Esophagus squamous epithelium (tissue), 5 donors: ENCODE results near the gene SGCE. TPM values are rescaled to one million over a fixed set of nuclear protein-coding genes. Genes with fewer than 3 reads are reported as not detected.

Experiments
- DNase-seq: peaks from one replicate; lab custom pipeline; 2025; lab: John Stamatoyannopoulos, UW
- H3K27ac ChIP-seq, 4 donors: fragments of 200-600 bp; sonication (generic); one replicate each; pipeline ENCODE4 v1.5.1; 2016 to 2019; ENCODE audit warnings: mild to moderate bottlenecking in 1 of 4
- H3K27me3 ChIP-seq, 4 donors: fragments of 200-600 bp; sonication (generic); 1 replicate in 3 of 4; 2 replicates in 1 of 4; pipeline versions ENCODE4 v1.5.1 to v1.6.0; 2017 to 2021; ENCODE audit warnings: antibody characterized with exemption in 1 of 4
- H3K36me3 ChIP-seq, 3 donors: fragments of 200-600 bp; sonication (generic); one replicate each; pipeline ENCODE4 v1.5.1; 2016 to 2019
- H3K4me1 ChIP-seq, 3 donors: fragments of 200-600 bp; sonication (generic); one replicate each; pipeline ENCODE4 v1.5.1; 2017 to 2019
- H3K4me3 ChIP-seq, 4 donors: fragments of 200-600 bp; sonication (generic); 1 replicate in 3 of 4; 2 replicates in 1 of 4; pipeline ENCODE4 v1.5.1; 2016 to 2019; ENCODE audit warnings: mild to moderate bottlenecking in 2 of 4, moderate library complexity in 1 of 4
- H3K9me3 ChIP-seq, 3 donors: fragments of 200-600 bp; sonication (generic); one replicate each; pipeline ENCODE4 v1.5.1; 2016 to 2019
- CTCF ChIP-seq, 6 experiments: fragments of 450-650 bp in 4 of 6; fragments of 200-600 bp in 2 of 6; sonication (generic) in 2 of 6; IDR thresholded peaks; one replicate each; pipeline ENCODE4 v1.5.1; 2016 to 2019; ENCODE audit warnings: antibody characterized with exemption in 6 of 6, mild to moderate bottlenecking in 4 of 6, moderate library complexity in 4 of 6
- POLR2A ChIP-seq, 4 donors: fragments of 450-650 bp; IDR thresholded peaks; one replicate each; pipeline ENCODE4 v1.6.1; 2017; ENCODE audit warnings: antibody characterized with exemption in 4 of 4, mild to moderate bottlenecking in 4 of 4, moderate library complexity in 3 of 4
- WGBS, 2 donors: methylation state at CpG; one replicate each; pipeline ENCODE4 v1.1.5; 2018; 5-methylcytosine and 5-hydroxymethylcytosine counted together
- intact Hi-C: fragments of 100-400 bp; cut with DNase I; formaldehyde crosslinking; loops from one replicate; pipeline ENCODE4 v1.15.0; 2022
- total RNA-seq, 4 donors: library from RNA; depleted of rRNA; stranded (reverse); fragments of >200 nt; gene quantifications; one replicate each; pipeline ENCODE4 v1.1.0, GENCODE V29; 2016
- donor health status: DM: yes; HTN: yes; CAD: no.

Gene SGCE
- total RNA-seq, 4 donors from 2014 or later, result 0.38 to 44.8 (median 13.2) TPM

GRCh38 chr7:94676431-94676830 is 20.5 kb upstream of the SGCE start:
- no peaks in the 10 kb centered on the region for H3K4me1 ChIP-seq
- H3K9me3 ChIP-seq, result no peaks in the 10 kb centered on the region
- H3K27me3 ChIP-seq, result no peaks in the 10 kb centered on the region
- no peak overlapping the region for H3K27ac ChIP-seq
- 72 to 76% methylated on average over 3 of the region's 3 CpGs for WGBS, 2 donors
- H3K4me3 ChIP-seq, result no peak overlapping the region
- intact Hi-C loops, result no loop called here
- no peaks in the 10 kb centered on the region for H3K36me3 ChIP-seq
- no peak for TF ChIP-seq POLR2A (IDR thresholded peaks at IDR 0.05)
- no peak for TF ChIP-seq CTCF (IDR thresholded peaks at IDR 0.05)
- no peak for DNase-seq

- Histone ChIP-seq H3K4me1 (no peaks in the 10 kb centered on the region), H3K36me3 (no peaks in the 10 kb centered on the region), H3K27me3 (no peaks in the 10 kb centered on the region), H3K9me3 (no peaks in the 10 kb centered on the region), H3K4me3 (no peak overlapping the region), H3K27ac (no peak overlapping the region)
- WGBS, 2 donors, result 94 to 95% methylated on average over 8 of the region's 8 CpGs
- intact Hi-C loops, result no loop called here
- no peak for DNase-seq
- TF ChIP-seq CTCF (IDR thresholded peaks at IDR 0.05), result no peak
- TF ChIP-seq POLR2A (IDR thresholded peaks at IDR 0.05), result no peak
Observed at GRCh38 chr7:94675356-94675755, 19.4 kb upstream of the SGCE start.

DNA sequence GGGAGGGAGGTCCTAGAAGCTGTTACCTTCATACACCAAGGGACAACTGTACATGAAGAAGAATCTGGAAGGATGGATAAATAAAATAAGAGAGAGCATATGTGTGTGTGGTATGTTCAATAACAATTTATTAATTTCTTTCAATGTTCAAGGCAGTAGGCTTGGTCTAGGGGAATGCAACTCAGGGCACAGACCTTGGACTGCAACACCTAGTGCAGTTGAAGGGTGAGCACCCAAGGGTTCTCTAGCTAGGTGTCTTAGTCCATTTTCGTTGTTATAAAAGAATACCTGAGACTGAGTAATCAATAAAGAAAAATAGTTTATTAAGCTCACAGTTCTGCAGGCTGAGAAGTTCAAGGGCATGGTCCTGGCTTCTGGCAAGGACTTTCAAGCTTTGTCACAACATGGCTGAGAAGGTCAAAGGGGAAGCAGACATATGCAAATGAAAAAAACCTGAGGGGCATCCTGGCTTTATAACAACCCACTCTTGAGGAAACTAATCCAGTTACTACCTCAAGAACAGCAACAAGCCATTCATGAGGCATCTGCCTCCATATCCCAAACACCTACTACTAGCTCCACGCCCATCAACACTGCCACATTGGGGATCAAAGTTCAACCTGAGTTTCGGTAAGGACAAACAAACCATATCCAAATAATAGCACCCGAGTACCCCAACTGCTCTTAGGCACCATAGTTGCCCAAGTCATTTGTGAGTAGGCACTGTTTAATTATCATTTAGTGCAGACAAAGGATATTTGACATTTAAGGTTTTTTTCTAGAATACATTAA is 15.7 kb upstream of the SGCE start:
- no peaks in the 10 kb centered on the region for H3K9me3 ChIP-seq
- intact Hi-C loops, result no loop called here
- TF ChIP-seq CTCF (IDR thresholded peaks at IDR 0.05), result no peak
- H3K27ac ChIP-seq, result no peak overlapping the region
- 69 to 74% methylated on average over 4 of the region's 4 CpGs for WGBS, 2 donors
- H3K36me3 ChIP-seq, result no peaks in the 10 kb centered on the region
- H3K4me1 ChIP-seq, result no peaks in the 10 kb centered on the region
- H3K4me3 ChIP-seq, result no peak overlapping the region
- no peak for DNase-seq
- H3K27me3 ChIP-seq, result no peaks in the 10 kb centered on the region

- intact Hi-C loops, result no loop called here
- 33 to 75% methylated on average over 1 of the region's 1 CpG for WGBS, 2 donors
- DNase-seq, result no peak
- no peak overlapping the region for H3K27ac ChIP-seq
- no peak overlapping the region for H3K4me3 ChIP-seq
- no peaks in the 10 kb centered on the region for H3K4me1 ChIP-seq
- H3K9me3 ChIP-seq, result no peaks in the 10 kb centered on the region
- H3K36me3 ChIP-seq, result no peaks in the 10 kb centered on the region
- TF ChIP-seq CTCF (IDR thresholded peaks at IDR 0.05), result no peak
- no peak for TF ChIP-seq POLR2A (IDR thresholded peaks at IDR 0.05)
- no peaks in the 10 kb centered on the region for H3K27me3 ChIP-seq
Observed at GRCh38 chr7:94669773-94670495, 14.0 kb upstream of the SGCE start.

- Histone ChIP-seq H3K27ac (no peak overlapping the region), H3K27me3 (no peaks in the 10 kb centered on the region), H3K36me3 (no peaks in the 10 kb centered on the region), H3K4me1 (no peaks in the 10 kb centered on the region), H3K4me3 (no peak overlapping the region), H3K9me3 (no peaks in the 10 kb centered on the region)
- 52 to 64% methylated on average over 3 of the region's 3 CpGs for WGBS, 2 donors
- DNase-seq, result no peak
- no peak for TF ChIP-seq POLR2A (IDR thresholded peaks at IDR 0.05)
- no peak for TF ChIP-seq CTCF (IDR thresholded peaks at IDR 0.05)
- intact Hi-C loops, result no loop called here
Observed at GRCh38 chr7:94666879-94667587, 11.1 kb upstream of the SGCE start.
